ENCODE data around the gene PAX9. TPM values are rescaled to one million over a fixed set of nuclear protein-coding genes. Genes with fewer than 3 reads are reported as not detected.
A peak's percentile ranks its signal among the peaks of the same experiment; 100 is the strongest.

PAX9 gene
- total and polyA plus RNA-seq, 2 donors from 2014 or later: 0.19 TPM; not detected in 1

GRCh38 chr14:36646664-36647416 lies 14.8 kb upstream of the PAX9 start:
- H3K36me3 ChIP-seq (ENCODE audit: control insufficient read depth in 2 of 3, insufficient read depth in 3 of 3, low read length in 3 of 3): no peaks in the 10 kb centered on the region
- H3K9ac ChIP-seq (ENCODE audit: low read length in 3 of 3): no peak overlapping the region
- peaks cover 0 to 9% (median 2%) of the 10 kb centered on the region in 3 donors for H3K4me1 ChIP-seq (ENCODE audit: control insufficient read depth in 2 of 3, insufficient read depth in 2 of 3, low read depth in 1 of 3, low read length in 3 of 3)
- H3K27me3 ChIP-seq (ENCODE audit: control insufficient read depth, insufficient read depth, low read length): peaks cover 63% of the 10 kb centered on the region
- no peaks in the 10 kb centered on the region for H3K9me3 ChIP-seq (ENCODE audit: control insufficient read depth in 2 of 3, insufficient read depth in 1 of 3, low read length in 3 of 3)
- H3K4me3 ChIP-seq (ENCODE audit: low read length in 3 of 3): no peak overlapping the region
- intact Hi-C loops (cut with DNase I): no loop called here
- TF ChIP-seq CTCF (IDR thresholded peaks at IDR 0.05; ENCODE audit: borderline replicate concordance, extremely low read depth, insufficient read depth): no peak
- no peak overlapping the region for H3K27ac ChIP-seq (ENCODE audit: low read depth in 2 of 2, low read length in 2 of 2)
- DNase-seq (peak; percentile 49 to 63 (median 52)), FAIRE-seq (no peak)

- Histone ChIP-seq H3K27me3 (ENCODE audit: control insufficient read depth, insufficient read depth, low read length) (peaks cover 63% of the 10 kb centered on the region), H3K4me3 (ENCODE audit: low read length in 3 of 3) (peak overlapping the region in 1 of 3 donors; percentile 36), H3K36me3 (ENCODE audit: control insufficient read depth in 2 of 3, insufficient read depth in 3 of 3, low read length in 3 of 3) (no peaks in the 10 kb centered on the region), H3K9ac (ENCODE audit: low read length in 3 of 3) (no peak overlapping the region), H3K9me3 (ENCODE audit: control insufficient read depth in 2 of 3, insufficient read depth in 1 of 3, low read length in 3 of 3) (no peaks in the 10 kb centered on the region), H3K27ac (ENCODE audit: low read depth in 2 of 2, low read length in 2 of 2) (no peak overlapping the region), H3K4me1 (ENCODE audit: control insufficient read depth in 2 of 3, insufficient read depth in 2 of 3, low read depth in 1 of 3, low read length in 3 of 3) (peaks cover 0 to 9% (median 2%) of the 10 kb centered on the region in 3 donors)
- TF ChIP-seq CTCF (IDR thresholded peaks at IDR 0.05; ENCODE audit: borderline replicate concordance, extremely low read depth, insufficient read depth): no peak
- peak in 1 of 5 donors; percentile 54 for DNase-seq
- no peak for FAIRE-seq
- intact Hi-C loops (cut with DNase I): no loop called here
Observed at GRCh38 chr14:36647417-36647823, 14.2 kb upstream of the PAX9 start.

GRCh38 chr14:36647824-36648753 lies 13.6 kb upstream of the PAX9 start:
- TF ChIP-seq CTCF (IDR thresholded peaks at IDR 0.05; ENCODE audit: borderline replicate concordance, extremely low read depth, insufficient read depth): peak; percentile 38
- intact Hi-C loops (cut with DNase I): no loop called here
- Histone ChIP-seq H3K27me3 (ENCODE audit: control insufficient read depth, insufficient read depth, low read length) (peaks cover 67% of the 10 kb centered on the region), H3K36me3 (ENCODE audit: control insufficient read depth in 2 of 3, insufficient read depth in 3 of 3, low read length in 3 of 3) (no peaks in the 10 kb centered on the region), H3K4me3 (ENCODE audit: low read length in 3 of 3) (peak overlapping the region; percentile 17 to 36 (median 36)), H3K27ac (ENCODE audit: low read depth in 2 of 2, low read length in 2 of 2) (no peak overlapping the region), H3K9me3 (ENCODE audit: control insufficient read depth in 2 of 3, insufficient read depth in 1 of 3, low read length in 3 of 3) (no peaks in the 10 kb centered on the region), H3K9ac (ENCODE audit: low read length in 3 of 3) (no peak overlapping the region), H3K4me1 (ENCODE audit: control insufficient read depth in 2 of 3, insufficient read depth in 2 of 3, low read depth in 1 of 3, low read length in 3 of 3) (peaks cover 0 to 9% (median 2%) of the 10 kb centered on the region in 3 donors)
- FAIRE-seq (no peak), DNase-seq (peak; percentile 62 to 80 (median 79))
